IPS-NIHi7 (cell line): ENCODE measurements around the gene C1orf141.
A peak's percentile ranks its signal among the peaks of the same experiment; 100 is the strongest.
"Not testable (repeated sequence)": the region's sequence is repeated elsewhere in the genome, so short reads cannot be mapped to it uniquely, and the experiment has no call there.

Source experiments
- DNase-seq: peaks from one replicate; pipeline ENCODE4 v3.0.0; 2012; ENCODE audit warnings: mixed read lengths; ENCODE audit errors: extremely low spot score

Gene C1orf141

DNA sequence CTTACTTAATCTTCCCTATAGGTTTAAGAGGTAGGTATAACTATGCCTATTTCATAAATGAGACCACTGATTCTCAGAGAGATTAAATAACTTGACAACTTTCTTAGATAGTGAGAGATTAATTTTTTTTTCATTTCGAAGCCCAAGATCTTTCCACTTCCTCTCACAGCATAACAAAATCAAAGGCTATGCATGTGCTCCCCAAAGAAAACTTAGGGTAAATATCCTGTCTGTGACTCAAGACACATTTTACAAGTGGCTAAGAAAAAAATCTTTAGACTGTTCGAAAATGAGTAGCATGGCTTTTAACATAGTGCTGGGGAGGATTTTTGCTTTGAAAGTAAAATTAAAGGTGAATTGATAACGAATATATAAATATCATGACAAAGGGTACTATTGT, 8.2 kb upstream of the C1orf141 start:
- DNase-seq: no peak

DNA sequence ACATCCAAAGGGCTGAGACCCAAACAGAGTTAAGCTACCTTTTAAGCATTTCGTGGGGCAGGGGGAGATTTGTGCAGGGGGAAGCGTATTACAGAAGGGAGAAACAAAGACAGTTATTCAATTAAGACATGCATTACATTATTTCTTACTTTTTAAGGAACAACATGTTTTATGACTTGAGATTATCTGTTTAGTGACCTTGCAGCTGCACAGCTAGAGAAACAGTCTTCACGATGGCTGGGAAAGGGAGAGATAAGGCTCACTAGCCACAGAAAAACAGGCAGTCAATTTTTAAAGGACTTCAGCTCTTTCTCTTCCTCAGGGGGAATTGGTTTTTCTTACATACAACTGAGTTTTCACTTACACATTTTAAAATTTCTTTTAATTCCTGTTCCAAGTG, 7.1 kb upstream of the C1orf141 start:
- not testable (repeated sequence) for DNase-seq

- DNase-seq: no peak
Observed at GRCh38 chr1:67140460-67140859, 5.7 kb upstream of the C1orf141 start.

GRCh38 chr1:67138813-67139499, 4.2 kb upstream of the C1orf141 start:
- DNase-seq: no peak

DNA sequence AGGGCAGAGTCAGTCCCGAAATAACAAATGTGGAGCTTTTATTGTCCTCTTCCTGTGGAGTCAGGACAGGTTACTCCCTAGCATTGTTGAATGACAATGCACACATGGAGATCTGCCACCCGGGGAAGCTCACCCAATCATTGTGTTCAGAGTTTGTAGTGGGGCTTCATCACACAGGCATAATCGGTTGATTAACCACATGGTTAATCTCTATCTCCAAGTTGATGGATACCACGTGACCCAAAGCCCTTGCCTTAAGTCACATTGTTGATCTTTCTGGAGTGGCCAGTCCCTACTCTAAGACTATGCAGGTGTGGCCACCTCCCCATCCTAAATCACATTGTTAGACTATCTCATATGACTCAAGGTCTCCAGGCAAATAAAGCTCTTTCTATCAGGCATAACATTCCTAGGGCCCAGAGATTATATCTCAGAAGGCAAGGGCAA, 2.6 kb upstream of the C1orf141 start:
- no peak for DNase-seq

GRCh38 chr1:67135354-67135753, 584 bp upstream of the C1orf141 start:
- DNase-seq: no peak

DNA sequence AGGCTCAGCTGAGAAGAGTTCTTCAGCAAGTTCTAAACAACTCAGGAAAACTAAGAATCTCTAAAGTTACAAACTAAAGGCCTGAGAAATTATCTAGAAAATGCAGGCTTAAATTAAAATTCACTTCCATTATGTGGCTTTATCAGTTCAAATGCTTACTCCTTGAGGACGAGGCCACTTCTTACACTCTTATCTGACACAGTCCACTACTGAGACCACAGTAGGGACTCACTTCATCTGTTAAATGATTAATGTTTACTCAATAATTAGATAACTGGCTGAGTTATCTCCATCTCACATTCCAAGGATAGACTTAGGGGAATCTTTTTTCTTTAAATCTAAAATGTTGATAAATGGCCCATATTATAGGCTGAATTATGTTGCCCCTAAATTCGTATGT, 1.6 kb downstream of the C1orf141 start:
- DNase-seq: no peak

- no peak for DNase-seq
Observed at GRCh38 chr1:67130673-67131072, 4.1 kb downstream of the C1orf141 start.

GRCh38 chr1:67126974-67127373, 7.8 kb downstream of the C1orf141 start:
- DNase-seq: no peak

DNA sequence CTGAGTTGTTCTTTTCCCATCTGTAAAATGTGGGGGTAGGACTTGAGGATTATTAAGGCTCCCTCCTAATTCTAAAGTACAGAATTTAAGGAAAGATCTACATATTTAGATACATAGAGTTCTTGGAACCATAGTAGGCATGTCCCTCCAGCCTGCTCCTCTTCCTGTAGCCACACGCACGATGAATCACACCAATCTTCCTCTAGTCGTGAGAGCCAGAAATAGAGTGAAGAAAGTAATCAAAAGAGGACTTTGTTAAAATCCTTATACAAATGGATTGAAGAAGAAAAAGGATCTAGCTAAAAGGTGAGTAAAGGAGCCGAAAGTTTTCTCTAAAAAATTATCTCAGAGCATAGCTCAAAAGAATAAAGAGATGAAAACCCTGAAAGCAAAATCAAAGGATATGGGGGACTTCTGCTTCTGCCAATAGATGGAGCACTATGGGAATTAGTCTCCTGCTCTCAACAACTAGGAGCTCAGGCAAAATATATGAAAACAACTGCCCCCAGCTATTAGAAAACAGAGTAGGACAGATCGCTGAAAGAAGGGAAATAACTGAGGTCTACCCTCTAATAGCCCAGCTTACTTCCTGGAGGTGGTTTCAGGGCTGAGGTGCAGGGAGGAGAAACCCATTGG, 8.5 kb downstream of the C1orf141 start:
- peak; percentile 37 for DNase-seq

DNA sequence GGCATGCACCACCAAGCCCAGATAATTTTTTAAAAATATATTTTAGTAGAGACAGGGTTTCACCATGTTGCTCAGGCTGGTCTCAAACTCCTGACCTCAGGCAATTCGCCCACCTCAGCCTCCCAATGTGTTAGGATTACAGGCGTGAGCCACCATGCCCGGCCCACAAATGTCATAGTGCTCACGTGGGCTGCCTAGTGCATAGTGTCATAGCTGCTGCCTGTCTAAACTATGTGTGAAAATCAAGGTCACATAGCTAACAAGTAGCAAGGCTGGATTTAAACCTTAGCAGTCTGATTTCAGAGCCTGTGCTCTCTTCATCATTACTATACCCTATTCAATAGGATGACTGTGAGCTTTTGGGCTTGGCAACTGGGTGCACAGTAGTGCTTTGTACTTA, 10.3 kb downstream of the C1orf141 start:
- no peak for DNase-seq

DNA sequence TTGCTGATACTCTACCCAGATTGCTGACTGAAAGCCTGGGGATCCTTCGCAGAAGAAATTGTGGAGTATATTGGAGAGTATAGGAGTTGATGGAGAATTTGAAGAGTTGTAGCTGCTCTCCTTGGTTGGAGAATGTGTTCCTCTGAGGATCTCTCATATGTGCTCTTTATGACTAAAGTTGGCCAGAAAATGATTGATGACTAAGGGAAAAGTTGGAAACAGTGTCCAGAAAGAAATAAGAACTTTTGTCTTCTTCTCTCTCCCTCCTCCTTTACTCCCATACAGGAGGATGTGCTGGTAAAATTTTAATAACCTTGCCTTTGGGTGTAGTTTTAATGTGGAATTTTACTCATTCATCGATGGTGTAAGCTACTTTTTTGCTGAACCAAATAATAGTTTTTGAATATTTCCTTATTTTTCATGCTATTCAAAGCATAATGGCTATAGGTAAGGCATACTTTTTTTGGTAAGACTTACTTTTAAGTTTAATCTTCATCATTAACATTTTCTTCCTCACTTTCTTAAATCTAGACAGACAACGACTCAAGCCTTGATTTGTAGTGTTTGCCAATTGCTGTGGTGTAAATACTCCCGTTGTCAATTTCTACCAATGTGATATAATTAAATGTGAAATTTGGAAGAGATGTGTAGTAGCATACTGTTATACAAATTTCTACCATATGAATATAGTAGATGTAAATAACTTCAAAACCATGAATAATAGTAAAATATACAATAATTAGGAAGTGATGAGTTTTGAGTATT, 13.7 kb downstream of the C1orf141 start:
- no peak for DNase-seq

DNA sequence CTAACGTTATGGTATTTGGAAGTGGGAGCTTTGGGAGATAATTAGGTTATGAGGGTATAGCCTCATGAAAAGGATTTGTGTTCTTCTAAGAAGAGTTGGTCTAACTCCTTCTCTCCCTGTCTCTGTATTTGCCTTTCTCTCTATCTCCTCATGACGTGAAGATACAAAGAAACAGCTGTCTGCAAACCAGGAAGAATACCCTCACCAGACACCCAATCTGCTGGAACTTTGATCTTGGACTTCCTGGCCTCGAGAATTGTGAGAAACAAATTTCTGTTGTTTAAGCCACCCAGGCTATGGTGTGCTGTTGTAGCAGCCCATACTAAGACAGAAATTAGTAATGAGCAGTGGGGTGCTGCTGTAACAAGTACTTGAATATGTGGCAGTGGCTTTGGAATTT, 16.1 kb downstream of the C1orf141 start:
- DNase-seq: no peak

DNA sequence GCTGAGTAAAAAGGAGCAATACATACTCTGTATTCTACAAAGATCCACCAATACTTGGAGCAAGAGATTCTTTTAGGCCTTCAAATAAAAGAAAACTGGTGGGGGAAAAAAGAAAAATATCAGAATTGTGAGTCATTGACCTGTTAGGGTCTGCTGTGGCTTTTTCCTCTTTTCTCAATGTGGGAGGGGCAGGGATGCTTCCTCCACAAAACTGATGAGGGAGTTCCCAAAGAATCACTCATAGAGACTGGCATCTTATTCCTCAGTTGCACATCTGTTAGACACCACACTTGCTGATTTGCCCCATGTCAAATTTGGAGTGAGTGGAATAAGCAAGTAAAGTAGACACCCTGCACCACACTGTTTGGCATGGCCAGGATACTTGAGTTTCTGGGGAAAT, 16.6 kb downstream of the C1orf141 start:
- no peak for DNase-seq

- no peak for DNase-seq
Observed at GRCh38 chr1:67114162-67114561, 20.6 kb downstream of the C1orf141 start.

DNA sequence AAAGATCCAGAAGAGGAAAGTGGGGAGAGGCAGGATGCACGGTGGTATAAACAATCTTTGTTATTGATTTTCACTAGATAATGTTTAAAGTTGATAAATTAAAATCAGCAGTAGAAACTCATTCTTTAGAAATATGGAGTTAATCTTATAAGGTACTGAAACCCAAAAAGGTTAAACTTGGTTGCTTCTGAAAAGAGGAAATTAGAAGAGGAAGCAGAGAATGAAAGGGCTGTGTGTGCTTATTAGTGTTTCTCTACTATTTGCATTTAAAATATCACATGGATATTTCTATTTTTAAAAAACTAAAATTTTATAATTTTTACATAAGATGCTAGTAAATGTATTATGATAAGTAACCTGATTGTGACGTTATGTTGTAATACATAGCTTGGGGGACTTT, 24.4 kb downstream of the C1orf141 start:
- DNase-seq: no peak

DNA sequence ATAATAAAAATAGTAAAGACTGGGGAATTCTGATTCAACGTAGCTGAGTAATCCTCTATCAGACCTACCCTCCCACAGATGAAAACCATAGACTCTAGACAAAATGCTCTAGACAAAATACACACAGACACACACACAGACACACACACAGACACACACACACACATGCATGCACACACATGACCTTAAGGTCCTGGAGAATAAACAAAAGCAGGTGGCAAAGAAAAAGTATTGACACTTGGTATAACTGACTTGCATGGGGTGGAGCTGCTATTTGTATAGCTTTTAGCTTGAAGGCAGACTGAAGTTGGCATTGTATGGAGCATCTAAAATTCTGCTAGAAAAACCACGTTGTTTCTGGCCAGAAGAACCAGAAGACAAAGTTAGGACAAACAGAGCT, 29.3 kb downstream of the C1orf141 start:
- no peak for DNase-seq

GRCh38 chr1:67103548-67103947, 31.2 kb downstream of the C1orf141 start:
- DNase-seq: no peak

GRCh38 chr1:67100833-67101232, 33.9 kb downstream of the C1orf141 start:
- DNase-seq: no peak

- peak; percentile 65 for DNase-seq
Observed at GRCh38 chr1:67097305-67097704, 37.5 kb downstream of the C1orf141 start.

DNA sequence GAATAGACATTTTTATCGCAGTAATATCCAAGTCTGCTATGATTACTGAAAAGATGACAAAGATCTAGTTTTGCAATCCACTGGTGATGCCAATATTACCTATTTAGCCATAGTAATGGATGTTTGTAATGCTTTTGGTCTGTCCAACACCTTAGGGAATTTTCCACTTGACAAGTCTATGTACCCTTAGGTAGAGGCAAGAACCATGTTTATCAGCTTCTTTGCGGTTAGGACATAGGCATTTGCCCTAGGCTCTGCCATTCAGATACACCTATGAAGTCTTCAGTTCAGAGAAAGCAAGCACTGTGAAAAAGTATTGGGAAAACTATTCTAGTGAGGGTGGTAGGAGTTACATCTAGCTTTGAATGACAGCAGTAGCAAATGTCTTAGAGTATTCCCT, 40.6 kb downstream of the C1orf141 start:
- DNase-seq: no peak

GRCh38 chr1:67089685-67090208, 45.0 kb downstream of the C1orf141 start:
- no peak for DNase-seq

GRCh38 chr1:67088440-67088839, 46.3 kb downstream of the C1orf141 start:
- no peak for DNase-seq
